ENCODE results near the gene BOC. TPM values are rescaled to one million over a fixed set of nuclear protein-coding genes. Genes with fewer than 3 reads are reported as not detected.

The BOC gene
- total RNA-seq, 1 experiment from 2014 or later: 0.07 TPM

- Mint-ChIP-seq H3K27ac (ENCODE audit: unreplicated experiment) (no peak overlapping the region), H3K9me3 (ENCODE audit: low read depth, unreplicated experiment) (no peaks in the 10 kb centered on the region), H3K4me3 (ENCODE audit: low read depth, unreplicated experiment) (no peak overlapping the region), H3K4me1 (ENCODE audit: low read depth, unreplicated experiment) (no peaks in the 10 kb centered on the region), H3K27me3 (ENCODE audit: unreplicated experiment) (peaks cover 56% of the 10 kb centered on the region), H3K36me3 (ENCODE audit: insufficient read depth, unreplicated experiment) (no peaks in the 10 kb centered on the region)
- TF ChIP-seq CTCF (IDR thresholded peaks at IDR 0.05; ENCODE audit: unreplicated experiment): no peak
- CTCF ChIA-PET: no interaction called here
- no TSS peak for BruUV-seq (replicated peaks)
- no peak for DNase-seq
- intact Hi-C loops (cut with micrococcal nuclease; ENCODE audit: unreplicated experiment): no loop called here
These were observed 40.5 kb downstream of the BOC start for GRCh38 chr3:113251817-113252216.

- H3K4me3 Mint-ChIP-seq (ENCODE audit: low read depth, unreplicated experiment): no peak overlapping the region
- no peaks in the 10 kb centered on the region for H3K36me3 Mint-ChIP-seq (ENCODE audit: insufficient read depth, unreplicated experiment)
- BruUV-seq (replicated peaks): no TSS peak
- CTCF ChIA-PET: no interaction called here
- intact Hi-C loops (cut with micrococcal nuclease; ENCODE audit: unreplicated experiment): no loop called here
- peaks cover 48% of the 10 kb centered on the region for H3K27me3 Mint-ChIP-seq (ENCODE audit: unreplicated experiment)
- H3K4me1 Mint-ChIP-seq (ENCODE audit: low read depth, unreplicated experiment): no peaks in the 10 kb centered on the region
- TF ChIP-seq CTCF (IDR thresholded peaks at IDR 0.05; ENCODE audit: unreplicated experiment): no peak
- H3K27ac Mint-ChIP-seq (ENCODE audit: unreplicated experiment): no peak overlapping the region
- H3K9me3 Mint-ChIP-seq (ENCODE audit: low read depth, unreplicated experiment): no peaks in the 10 kb centered on the region
- DNase-seq: no peak
These were observed 41.2 kb downstream of the BOC start for GRCh38 chr3:113252553-113252952.

- Mint-ChIP-seq H3K36me3 (ENCODE audit: insufficient read depth, unreplicated experiment) (no peaks in the 10 kb centered on the region), H3K27me3 (ENCODE audit: unreplicated experiment) (peaks cover 48% of the 10 kb centered on the region), H3K9me3 (ENCODE audit: low read depth, unreplicated experiment) (no peaks in the 10 kb centered on the region), H3K27ac (ENCODE audit: unreplicated experiment) (no peak overlapping the region), H3K4me1 (ENCODE audit: low read depth, unreplicated experiment) (no peaks in the 10 kb centered on the region), H3K4me3 (ENCODE audit: low read depth, unreplicated experiment) (no peak overlapping the region)
- no TSS peak for BruUV-seq (replicated peaks)
- CTCF ChIA-PET: no interaction called here
- intact Hi-C loops (cut with micrococcal nuclease; ENCODE audit: unreplicated experiment): no loop called here
- no peak for TF ChIP-seq CTCF (IDR thresholded peaks at IDR 0.05; ENCODE audit: unreplicated experiment)
- no peak for DNase-seq
These were observed 42.3 kb downstream of the BOC start for GRCh38 chr3:113253702-113254101.

GRCh38 chr3:113254171-113254947 lies 43.0 kb downstream of the BOC start:
- Mint-ChIP-seq H3K36me3 (ENCODE audit: insufficient read depth, unreplicated experiment) (no peaks in the 10 kb centered on the region), H3K4me3 (ENCODE audit: low read depth, unreplicated experiment) (no peak overlapping the region), H3K27me3 (ENCODE audit: unreplicated experiment) (peaks cover 48% of the 10 kb centered on the region), H3K27ac (ENCODE audit: unreplicated experiment) (no peak overlapping the region), H3K4me1 (ENCODE audit: low read depth, unreplicated experiment) (no peaks in the 10 kb centered on the region), H3K9me3 (ENCODE audit: low read depth, unreplicated experiment) (no peaks in the 10 kb centered on the region)
- BruUV-seq (replicated peaks): no TSS peak
- CTCF ChIA-PET: interaction anchor here (0.6 kb wide), 1 partner anchor 10 kb away, joined by 3 read pairs; no protein-coding TSS in a partner anchor
- intact Hi-C loops (cut with micrococcal nuclease; ENCODE audit: unreplicated experiment): no loop called here
- TF ChIP-seq CTCF (IDR thresholded peaks at IDR 0.05; ENCODE audit: unreplicated experiment): no peak
- no peak for DNase-seq

Data from Calu3 (cell line).